NCI-H1694 treated with DMSO at 0.1 percent for 48 hours (cell line): ENCODE measurements around the gene PKN2.

Experiments
- DNase-seq: peaks from one replicate; lab custom pipeline; 2025; lab: John Stamatoyannopoulos, UW

The PKN2 gene

DNA sequence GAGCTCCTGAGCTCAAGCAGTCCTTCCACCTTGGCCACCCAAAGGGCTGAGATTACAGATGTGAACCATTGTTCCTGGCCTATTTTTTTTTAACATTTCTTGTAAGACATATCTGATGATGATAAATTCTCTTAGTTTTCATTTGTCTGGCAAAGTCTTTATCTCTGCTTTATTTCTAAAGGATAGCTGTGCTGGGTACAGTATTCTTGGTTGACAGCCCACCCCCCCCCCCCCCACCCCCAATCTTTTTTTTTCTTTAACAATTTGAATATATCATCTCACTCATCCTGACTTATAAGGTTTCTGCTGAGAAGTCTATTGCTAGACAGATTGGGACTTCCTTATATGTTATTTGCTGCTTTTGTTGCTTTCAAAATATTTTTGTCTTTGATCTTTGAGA is 51.3 kb downstream of the PKN2 start:
- no peak for DNase-seq

- no peak for DNase-seq
These were observed 51.8 kb downstream of the PKN2 start for GRCh38 chr1:88735909-88736308.

DNA sequence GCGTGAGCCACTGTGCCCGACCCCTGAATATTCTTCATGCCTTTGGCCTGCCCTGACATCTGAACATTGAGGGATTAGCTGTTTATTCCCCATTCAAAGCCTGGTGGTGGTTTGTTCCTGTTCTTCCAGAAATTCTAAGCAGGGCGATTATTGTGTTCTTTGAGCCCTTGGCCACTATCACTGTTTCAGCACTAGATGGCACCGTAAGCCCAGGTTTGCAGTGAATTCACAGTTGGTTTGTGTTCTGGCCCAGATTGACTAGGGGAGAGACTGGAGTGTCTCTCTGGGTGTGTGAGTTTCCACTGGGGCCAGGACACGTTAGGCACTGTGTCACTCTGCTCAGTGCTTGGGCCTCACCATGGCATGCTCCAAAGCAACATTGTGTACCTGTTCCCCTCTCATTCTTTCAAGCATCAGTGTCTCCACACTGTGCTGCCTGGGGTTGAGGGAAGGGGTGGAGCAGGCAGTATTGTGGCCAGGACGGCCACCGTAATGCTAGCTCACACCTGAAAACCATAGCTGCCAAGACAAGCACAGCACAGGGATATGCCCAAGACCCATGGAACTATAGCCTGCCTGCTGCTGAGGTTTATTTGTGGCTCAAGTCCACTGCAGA is 52.7 kb downstream of the PKN2 start:
- DNase-seq: no peak

DNA sequence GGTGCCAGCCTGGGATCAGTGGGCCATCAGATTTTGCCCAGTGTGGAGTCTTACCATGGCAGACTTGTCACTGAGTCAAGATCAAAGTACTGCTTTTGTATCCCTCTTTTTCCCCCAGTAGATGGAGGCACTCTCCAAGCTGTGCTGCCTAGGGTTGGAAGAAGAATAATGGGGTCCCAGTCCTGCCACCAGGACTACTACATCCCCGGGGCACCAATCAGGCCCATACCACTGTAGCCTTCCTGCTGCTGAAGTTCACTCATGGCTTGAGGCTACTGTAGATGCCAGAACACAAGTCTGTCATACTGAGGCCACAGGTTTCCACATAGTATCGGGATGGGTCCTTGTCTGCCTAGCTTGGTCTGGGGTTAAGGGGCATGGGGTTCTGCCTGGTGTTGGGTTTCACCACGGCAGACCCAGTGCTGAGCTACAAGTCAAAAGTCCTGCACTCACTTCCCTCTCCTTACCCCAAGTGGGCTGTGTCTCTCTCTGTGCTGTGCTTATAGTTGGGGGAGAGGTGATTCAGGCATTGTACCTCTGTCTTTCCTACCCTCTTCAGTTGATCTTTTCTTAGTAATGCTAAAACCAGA is 53.4 kb downstream of the PKN2 start:
- no peak for DNase-seq

- no peak for DNase-seq
These were observed 56.7 kb downstream of the PKN2 start for GRCh38 chr1:88740784-88741183.

DNA sequence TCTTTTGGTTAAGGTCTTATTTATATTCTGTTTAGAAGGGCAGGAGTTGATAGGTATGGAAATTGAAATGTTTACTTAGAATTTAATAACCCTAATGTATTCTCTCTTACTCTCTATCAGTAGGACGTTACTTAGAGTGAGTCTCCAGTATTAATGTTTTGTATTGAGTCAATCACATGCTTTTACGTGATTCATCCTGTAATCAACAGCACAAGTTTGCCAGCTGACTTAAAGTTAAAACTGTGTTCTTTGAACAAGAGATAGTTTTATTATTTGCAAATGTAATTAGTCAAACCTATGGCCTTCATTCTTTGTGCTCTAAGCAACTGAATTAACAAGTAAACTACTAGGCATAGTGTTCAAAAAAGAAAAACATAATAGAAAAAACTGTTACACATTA is 57.3 kb downstream of the PKN2 start:
- DNase-seq: no peak

- DNase-seq: no peak
These were observed 58.5 kb downstream of the PKN2 start for GRCh38 chr1:88742531-88742930.

- DNase-seq: no peak
These were observed 60.1 kb downstream of the PKN2 start for GRCh38 chr1:88744142-88744541.

GRCh38 chr1:88746916-88747315 is 62.8 kb downstream of the PKN2 start:
- DNase-seq: no peak

- no peak for DNase-seq
These were observed 67.6 kb downstream of the PKN2 start for GRCh38 chr1:88751714-88752113.

DNA sequence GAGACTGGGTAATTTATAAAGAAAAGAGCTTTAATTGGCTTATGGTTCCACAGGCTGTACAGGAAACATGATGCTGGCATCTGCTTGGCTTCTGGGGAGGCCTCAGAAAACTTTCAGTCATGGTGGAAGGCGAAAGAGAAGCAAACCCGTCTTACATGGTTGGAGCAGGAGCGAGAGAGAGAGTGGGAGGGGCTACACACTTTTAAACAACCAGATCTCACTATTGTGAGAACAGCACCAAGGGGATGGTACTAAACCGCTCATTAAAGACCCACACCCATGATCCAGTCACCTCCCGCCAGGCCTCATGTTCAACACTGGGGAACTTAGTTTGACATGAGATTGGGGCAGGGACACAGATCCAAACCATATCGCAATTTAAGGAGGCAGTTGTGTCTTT is 69.4 kb downstream of the PKN2 start:
- DNase-seq: no peak

GRCh38 chr1:88763649-88764406 is 79.8 kb downstream of the PKN2 start:
- no peak for DNase-seq

- DNase-seq: no peak
These were observed 84.1 kb downstream of the PKN2 start for GRCh38 chr1:88768187-88768586.

DNA sequence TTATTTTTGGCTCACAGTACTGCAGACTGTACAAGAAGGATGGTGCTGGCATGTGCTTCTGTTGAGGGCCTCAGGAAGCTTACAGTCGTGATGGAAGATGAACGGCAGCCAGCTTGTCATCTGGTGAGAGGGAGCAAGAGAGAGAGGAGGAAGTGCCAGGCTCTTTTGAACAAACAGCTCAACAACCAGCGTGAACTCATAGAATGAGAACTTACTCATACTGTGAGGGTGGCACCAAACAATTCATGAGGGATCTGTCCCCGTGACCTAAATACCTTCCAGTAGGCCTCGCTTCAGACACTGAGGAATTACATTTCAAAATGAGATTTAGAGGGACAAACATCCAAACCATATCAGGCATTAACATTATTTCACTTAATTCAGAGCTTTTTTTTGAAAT is 84.7 kb downstream of the PKN2 start:
- DNase-seq: no peak

DNA sequence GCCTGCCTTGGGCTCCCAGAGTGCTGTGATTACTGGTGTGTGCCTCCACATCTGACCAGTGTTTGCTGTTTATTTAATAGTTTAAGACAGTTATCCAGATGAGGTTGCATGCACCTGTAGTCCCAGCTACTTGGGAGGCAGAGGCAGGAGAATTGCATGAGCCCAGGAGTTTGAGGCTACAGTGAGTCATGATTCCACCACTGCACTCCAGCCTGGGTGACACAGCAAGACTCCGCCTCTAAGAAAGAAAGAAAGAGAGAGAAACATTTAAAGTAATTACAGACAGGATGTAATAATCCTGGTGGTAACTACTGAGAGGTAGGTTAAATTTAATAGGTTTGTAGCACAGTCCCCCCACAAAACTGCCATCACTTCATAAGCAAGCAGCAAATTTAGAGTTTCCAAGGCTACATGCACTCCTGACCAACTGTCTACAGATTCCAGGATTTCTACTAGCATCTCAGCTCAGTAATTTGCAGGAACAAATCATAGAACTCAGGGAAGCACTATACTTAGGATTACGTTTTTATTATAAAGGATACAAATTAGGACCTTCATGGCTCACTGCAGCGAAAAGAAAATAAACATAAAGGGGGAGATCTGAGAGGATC is 89.6 kb downstream of the PKN2 start:
- DNase-seq: no peak

DNA sequence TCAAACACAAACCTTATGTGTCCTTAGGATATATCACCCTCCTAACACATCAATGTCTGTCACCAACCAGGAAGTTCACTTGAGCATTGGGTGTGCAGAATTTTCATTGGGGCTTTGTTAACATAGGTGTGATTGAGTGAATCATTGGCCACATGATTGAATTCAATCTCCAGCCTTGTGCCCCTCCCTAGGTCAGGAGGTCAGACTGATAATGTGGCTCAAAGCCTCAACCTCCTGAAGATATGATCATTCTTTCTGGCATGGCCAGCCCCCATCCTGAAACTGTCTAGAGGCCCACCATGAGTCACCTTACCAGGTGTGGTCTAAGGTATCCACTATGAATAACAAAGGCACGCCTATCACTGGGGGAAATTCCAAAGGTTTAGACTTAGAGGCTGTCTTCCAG is 90.1 kb downstream of the PKN2 start:
- DNase-seq: no peak

DNA sequence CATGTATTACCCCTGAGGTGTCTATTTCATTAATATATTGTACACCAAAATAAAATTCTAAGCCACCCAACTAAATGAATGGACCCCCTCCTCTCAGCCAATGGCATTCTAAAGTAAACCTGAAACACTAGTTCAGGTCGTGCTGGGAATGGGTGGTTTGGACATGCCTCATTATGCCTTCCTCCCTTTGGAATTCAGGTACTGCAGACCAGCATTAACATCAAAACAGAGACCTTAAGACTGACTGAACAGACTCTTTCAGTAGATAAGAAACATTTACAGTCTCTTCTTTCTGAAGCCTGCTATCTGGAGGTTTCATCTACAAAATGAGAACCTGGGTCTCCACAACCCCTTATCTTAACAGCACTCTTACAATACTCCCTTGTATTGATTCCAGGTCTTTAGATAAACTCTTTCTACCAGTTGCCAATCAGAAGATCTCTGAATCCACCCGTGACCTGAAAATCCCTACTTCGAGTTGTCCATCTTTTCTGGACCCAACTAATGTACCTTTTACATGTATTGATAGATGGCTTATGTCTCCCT is 93.6 kb downstream of the PKN2 start:
- no peak for DNase-seq

DNA sequence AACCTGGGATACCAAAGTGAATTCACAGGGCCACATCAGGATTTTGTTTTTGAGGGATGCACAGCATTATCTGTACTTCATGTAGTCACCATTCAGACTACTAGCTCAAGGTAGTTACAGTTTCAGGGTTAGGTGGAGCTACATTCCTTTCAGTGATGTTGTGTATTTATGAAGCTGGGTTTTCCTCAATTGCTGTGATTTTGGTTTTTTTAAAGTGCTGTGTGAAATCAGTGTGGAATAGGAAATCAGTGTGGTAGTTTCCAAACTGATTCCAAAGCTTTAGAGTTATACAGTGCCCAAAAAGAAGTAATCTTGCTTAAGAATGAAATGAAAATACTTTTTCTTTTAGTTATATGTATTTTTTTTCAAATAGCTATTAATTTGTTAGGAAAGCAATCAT is 95.8 kb downstream of the PKN2 start:
- DNase-seq: no peak

GRCh38 chr1:88780485-88780884 is 96.4 kb downstream of the PKN2 start:
- DNase-seq: no peak

GRCh38 chr1:88783145-88783544 is 99.1 kb downstream of the PKN2 start:
- no peak for DNase-seq

DNA sequence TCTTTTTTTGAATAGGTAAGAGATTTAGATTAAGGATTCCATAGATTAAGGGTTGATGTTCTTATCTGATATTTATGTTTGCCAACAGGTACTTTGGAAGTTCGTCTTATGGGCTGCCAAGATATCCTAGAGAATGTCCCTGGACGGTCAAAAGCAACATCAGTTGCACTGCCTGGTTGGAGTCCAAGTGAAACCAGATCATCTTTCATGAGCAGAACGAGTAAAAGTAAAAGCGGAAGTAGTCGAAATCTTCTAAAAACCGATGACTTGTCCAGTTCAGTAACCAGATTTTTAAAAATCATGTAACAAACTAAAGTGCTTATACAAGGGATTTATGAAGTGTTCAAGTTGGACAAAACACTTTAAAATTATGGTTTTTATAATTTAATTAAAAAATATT is 100.5 kb downstream of the PKN2 start:
- DNase-seq: no peak

DNA sequence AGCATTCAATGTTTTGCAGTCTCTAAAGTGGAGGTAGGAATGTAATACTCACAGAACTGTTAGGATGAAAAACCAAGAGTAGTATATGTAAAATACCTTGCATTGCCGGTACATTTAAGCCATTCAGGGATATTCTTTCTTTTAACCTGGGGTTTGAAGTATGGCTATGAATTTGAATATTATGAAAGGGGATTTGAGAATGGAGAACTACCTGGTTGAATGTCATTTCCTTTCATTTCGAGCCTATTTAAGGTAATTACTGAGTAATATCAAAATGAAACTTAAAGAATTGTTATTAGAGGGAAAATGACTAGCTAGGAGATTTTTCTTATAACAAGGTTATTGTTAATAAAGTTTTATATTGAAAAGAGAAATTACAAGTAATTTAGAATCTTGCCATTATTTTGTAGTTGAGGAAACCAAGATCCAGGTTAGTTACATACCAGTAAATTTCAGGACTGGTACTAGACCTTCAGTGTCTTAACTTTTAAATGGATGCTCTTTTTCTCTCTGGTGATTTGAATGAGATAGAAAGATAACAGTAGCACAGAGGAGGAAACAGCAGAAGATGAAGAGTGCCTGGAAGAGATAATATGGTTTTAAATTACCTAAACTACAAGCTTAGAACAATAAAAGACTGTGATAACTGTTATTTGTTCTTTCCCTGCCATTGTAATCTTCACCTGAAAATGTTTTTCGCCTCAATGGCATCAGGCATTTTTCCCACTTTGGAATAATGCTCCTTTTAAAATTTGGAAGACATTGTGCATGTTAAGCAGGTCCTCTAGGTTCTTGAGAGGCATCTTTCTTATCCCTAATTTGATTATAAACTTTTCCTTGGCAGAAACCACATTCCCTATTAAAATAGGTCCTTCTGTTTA is 103.2 kb downstream of the PKN2 start:
- no peak for DNase-seq
